K562 (cell line): ENCODE results near the gene SIRT7. TPM values are rescaled to one million over a fixed set of nuclear protein-coding genes. Genes with fewer than 3 reads are reported as not detected.

Experiments
- ATAC-seq: fragments of 200-7000 bp; cut with Tn5 transposase; 3 replicates; pipeline ENCODE4 v1.9.1; 2020; ENCODE audit warnings: moderate library complexity
- BruUV-seq: library from RNA; stranded (reverse); fragments of 400-500 nt; replicated peaks from 2 replicates; lab custom pipeline; 2021; lab: Mats Ljungman, UMichigan
- CTCF ChIA-PET: fragments of 300-600 bp; formaldehyde crosslinking; extraction: SDS; loops from one replicate; lab custom pipeline; 2021; ENCODE audit warnings: low intra/inter-chr PET ratio; lab: Yijun Ruan, JAX
- POLR2A ChIA-PET: fragments of 300-600, 350-650 bp; sonication (Branson Sonifier 250); formaldehyde crosslinking; extraction: SDS; loops from one replicate; lab custom pipeline; 2021; ENCODE audit warnings: antibody characterized with exemption, inconsistent platforms; lab: Yijun Ruan, JAX
- DNase-seq, 4 experiments: peaks; one replicate each; pipeline versions ENCODE4 v3.0.0 to v3.0.0-alpha.2; 2011 to 2018; ENCODE audit warnings: low spot score in 3 of 4, mixed read lengths in 3 of 4; ENCODE audit errors: extremely low read depth in 1 of 4
- FAIRE-seq: peaks from 2 replicates; lab custom pipeline; 2011; peaks lifted over from hg19 to GRCh38; lab: Jason Lieb, UNC
- H2AFZ ChIP-seq: 2 replicates; pipeline ENCODE4 v1.6.0; 2011; ENCODE audit warnings: low read depth, low read length, control low read depth, inconsistent platforms
- H3K27ac ChIP-seq: fragments of 200-600 bp; 3 replicates; pipeline ENCODE4 v1.8.0; 2011; ENCODE audit warnings: low read depth, mild to moderate bottlenecking, control low read depth, inconsistent platforms, low read length, moderate library complexity, mixed read lengths; ENCODE audit errors: extremely low read depth
- H3K27me3 ChIP-seq, 2 experiments: fragments of 300-600 bp in 1 of 2; 2 replicates in 1 of 2; 3 replicates in 1 of 2; pipeline versions ENCODE4 v1.6.0 to v1.8.0; 2011; ENCODE audit warnings: inconsistent platforms in 2 of 2, low read length in 2 of 2, mild to moderate bottlenecking in 1 of 2, mixed read lengths in 1 of 2, moderate library complexity in 1 of 2; ENCODE audit not compliant: control insufficient read depth in 2 of 2, insufficient read depth in 2 of 2
- H3K36me3 ChIP-seq: fragments of 300-600 bp; 3 replicates; pipeline ENCODE4 v1.8.0; 2011; ENCODE audit warnings: mild to moderate bottlenecking, low read length, inconsistent platforms; ENCODE audit not compliant: control insufficient read depth, insufficient read depth
- H3K4me1 ChIP-seq, 2 experiments: fragments of 200-600 bp in 1 of 2; replicated peaks in 1 of 2; 2 replicates in 1 of 2; 3 replicates in 1 of 2; pipeline versions ENCODE4 v1.5.1 to v1.8.0; 2011; ENCODE audit warnings: inconsistent platforms in 2 of 2, low read length in 2 of 2, mild to moderate bottlenecking in 1 of 2, mixed read lengths in 1 of 2, moderate library complexity in 1 of 2; ENCODE audit not compliant: control insufficient read depth in 2 of 2, insufficient read depth in 2 of 2
- H3K4me2 ChIP-seq: 2 replicates; pipeline ENCODE4 v1.6.1; 2011; ENCODE audit warnings: low read length, control low read depth, inconsistent platforms, mixed read lengths; ENCODE audit not compliant: insufficient read depth
- H3K4me3 ChIP-seq: fragments of 200-600 bp; sonication (generic), shearing (Covaris generic); 2 replicates; pipeline ENCODE4 v1.5.1; 2016; ENCODE audit warnings: control low read depth, inconsistent platforms
- H3K79me2 ChIP-seq: fragments of 200-600 bp; 3 replicates; pipeline ENCODE4 v1.8.0; 2011; ENCODE audit warnings: low read length, inconsistent platforms; ENCODE audit not compliant: control insufficient read depth, insufficient read depth
- H3K9ac ChIP-seq, 2 experiments: 2 replicates each; pipeline versions ENCODE4 v1.6.0 to v1.6.1; 2011; ENCODE audit warnings: low read depth in 2 of 2, low read length in 2 of 2, control low read depth in 1 of 2, inconsistent platforms in 1 of 2, mild to moderate bottlenecking in 1 of 2, mixed read lengths in 1 of 2; ENCODE audit not compliant: insufficient read depth in 1 of 2
- H3K9me1 ChIP-seq: one replicate; pipeline ENCODE4 v1.6.0; 2011; ENCODE audit warnings: inconsistent platforms, mild to moderate bottlenecking, low read length, moderate library complexity; ENCODE audit not compliant: control insufficient read depth, insufficient read depth
- H3K9me3 ChIP-seq: replicated peaks from 2 replicates; pipeline ENCODE4 v1.5.1; 2011; ENCODE audit warnings: low read depth, low read length, inconsistent platforms; ENCODE audit not compliant: control insufficient read depth, insufficient read depth
- H4K20me1 ChIP-seq: replicated peaks from 2 replicates; pipeline ENCODE4 v1.6.1; 2011; ENCODE audit warnings: low read length, inconsistent platforms, mixed read lengths; ENCODE audit not compliant: control insufficient read depth, insufficient read depth
- ELK3 ChIP-seq: fragments of 450-650 bp; formaldehyde crosslinking; IDR thresholded peaks from 2 replicates; pipeline ENCODE4 v1.4.0; 2020; ENCODE audit warnings: mild to moderate bottlenecking
- MXI1 ChIP-seq: IDR thresholded peaks from 2 replicates; pipeline ENCODE4 v1.6.1; 2011; ENCODE audit warnings: low read depth, mild to moderate bottlenecking, improper control_type of control experiment, low read length
- NBN ChIP-seq: fragments of 450-650 bp; IDR thresholded peaks from 2 replicates; pipeline ENCODE4 v1.6.1; 2016; ENCODE audit warnings: low read depth, mild to moderate bottlenecking
- NR0B1 ChIP-seq: fragments of 450-650 bp; IDR thresholded peaks from one replicate; pipeline ENCODE4 v1.6.1; 2018; ENCODE audit warnings: mild to moderate bottlenecking, moderate library complexity; ENCODE audit not compliant: partially characterized antibody
- SNRNP70 ChIP-seq: fragments of 200-400 bp; formaldehyde crosslinking; optimal IDR thresholded peaks from 2 replicates; pipeline ENCODE3; 2017; ENCODE audit warnings: low read depth, low read length
- WGBS: fragments of 100-300 bp; shearing (Covaris generic); methylation state at CpG from one replicate; pipeline ENCODE4 v1.1.6; 2016; ENCODE audit warnings: low coverage, mixed read lengths; ENCODE audit not compliant: insufficient coverage; ENCODE audit errors: missing lambda C conversion rate; 5-methylcytosine and 5-hydroxymethylcytosine counted together
- in situ Hi-C: fragments of 300-500 bp; cut with MboI; formaldehyde crosslinking; loops from 4 replicates; pipeline ENCODE4 v1.15.0; 2018; ENCODE audit warnings: inconsistent platforms, mixed read lengths
- intact Hi-C: fragments of 100-400 bp; cut with micrococcal nuclease; formaldehyde crosslinking; loops from 2 replicates; pipeline ENCODE4 v1.14.2; 2022
- polyA plus RNA-seq, 8 experiments: library from polyadenylated mRNA; depleted of rRNA in 4 of 8; stranded (reverse) in 5 of 8; unstranded in 3 of 8; fragments of >200 nt; fragmentation: Nextera tagmentation in 2 of 8; fragmentation: Illumina TruSeq in 1 of 8; extraction: Ambion mirVana in 2 of 8; extraction: Trizol in 1 of 8; gene quantifications; 2 replicates each; pipeline versions ENCODE4 v1.2.1 to v1.2.3, GENCODE V29; 2011 to 2014; ENCODE audit warnings: inconsistent platforms in 1 of 8, missing spikeins in 1 of 8
- total RNA-seq, 7 experiments: library from RNA; depleted of rRNA in 6 of 7; stranded (reverse); fragments of >200 nt in 6 of 7; fragmentation: Illumina TruSeq in 2 of 7; extraction: Trizol in 2 of 7; gene quantifications; 2 replicates each; pipeline versions ENCODE4 v1.2.1 to v1.2.3, GENCODE V29; 2011 to 2021; ENCODE audit warnings: low replicate concordance in 1 of 7

The SIRT7 gene
- total and polyA plus RNA-seq, 9 of the 15 experiments (the other 6 are each of a cell fraction or from before 2014, with no cell fraction given), result 1.6 to 54.8 (median 20.3) TPM

GRCh38 chr17:81954131-81955057 is 36.4 kb upstream of the SIRT7 start:
- peak overlapping the region in 1 of 2 experiments; percentile 43; a peak in 1 of 4 replicates for H3K9ac ChIP-seq
- peaks cover 7 to 48% of the 10 kb centered on the region in 2 experiments; a peak in 4 of 5 replicates for H3K4me1 ChIP-seq
- intact Hi-C loops, result loop anchor here (10.0 kb wide), 1 partner anchor 200 kb away; no protein-coding TSS in a partner anchor
- no peaks in the 10 kb centered on the region for H3K9me1 ChIP-seq
- H3K4me3 ChIP-seq, result no peak overlapping the region
- no peak overlapping the region for H3K4me2 ChIP-seq
- H3K36me3 ChIP-seq, result peaks cover 19% of the 10 kb centered on the region; the same call in 2 of the 3 replicates
- no peak for FAIRE-seq
- ChIA-PET POLR2A (interaction anchor here (0.6 to 1.8 kb wide), 12 partner anchors 8 to 69 kb away, joined by 3 to 12 read pairs (median 4); partner anchors contain the start of genes CENPX, LRRC45 and PYCR1), CTCF (interaction anchor here (0.7 kb wide), 2 partner anchors 44 to 221 kb away, joined by 3 to 4 read pairs; no protein-coding TSS in a partner anchor)
- H4K20me1 ChIP-seq, result no peaks in the 10 kb centered on the region
- H2AFZ ChIP-seq, result no peak overlapping the region
- BruUV-seq, result no TSS peak
- H3K9me3 ChIP-seq, result no peaks in the 10 kb centered on the region; the same call in 1 of the 2 replicates
- no peak for DNase-seq
- no peak overlapping the region for H3K27ac ChIP-seq
- 67% methylated on average over 16 of the region's 19 CpGs for WGBS
- in situ Hi-C loops, result no loop called here
- ATAC-seq, result no peak
- peaks cover 14% of the 10 kb centered on the region for H3K79me2 ChIP-seq
- H3K27me3 ChIP-seq, result no peaks in the 10 kb centered on the region
- TF ChIP-seq MXI1, result no peak
- TF ChIP-seq NBN, result no peak
- no peak for TF ChIP-seq NR0B1
- TF ChIP-seq ELK3 (CRISPR knock-in tag), result no peak
- TF ChIP-seq SNRNP70, result no peak
